ENCODE measurements around the gene SPATA13.

SPATA13 gene

DNA sequence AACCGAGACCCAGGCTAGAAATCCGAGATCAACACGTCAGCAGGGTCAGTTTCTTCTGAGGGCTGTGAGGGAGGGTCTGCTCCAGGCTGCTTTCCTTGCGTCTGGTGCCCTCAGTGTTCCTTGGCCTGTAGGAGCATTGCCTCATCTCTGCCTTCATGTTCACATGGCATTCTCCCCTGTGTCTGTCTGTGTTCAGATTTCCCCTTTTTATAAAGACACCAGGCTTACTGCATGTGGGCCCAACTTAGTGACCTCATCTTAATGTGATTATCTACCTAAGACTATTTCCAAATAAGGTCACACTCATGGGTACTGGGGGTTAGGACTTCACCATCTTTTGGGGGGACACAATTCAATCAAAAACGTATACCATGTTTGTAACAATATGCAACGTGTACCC, 91.6 kb downstream of the SPATA13 start:
- no peak for DNase-seq (ENCODE audit: low read depth)

DNA sequence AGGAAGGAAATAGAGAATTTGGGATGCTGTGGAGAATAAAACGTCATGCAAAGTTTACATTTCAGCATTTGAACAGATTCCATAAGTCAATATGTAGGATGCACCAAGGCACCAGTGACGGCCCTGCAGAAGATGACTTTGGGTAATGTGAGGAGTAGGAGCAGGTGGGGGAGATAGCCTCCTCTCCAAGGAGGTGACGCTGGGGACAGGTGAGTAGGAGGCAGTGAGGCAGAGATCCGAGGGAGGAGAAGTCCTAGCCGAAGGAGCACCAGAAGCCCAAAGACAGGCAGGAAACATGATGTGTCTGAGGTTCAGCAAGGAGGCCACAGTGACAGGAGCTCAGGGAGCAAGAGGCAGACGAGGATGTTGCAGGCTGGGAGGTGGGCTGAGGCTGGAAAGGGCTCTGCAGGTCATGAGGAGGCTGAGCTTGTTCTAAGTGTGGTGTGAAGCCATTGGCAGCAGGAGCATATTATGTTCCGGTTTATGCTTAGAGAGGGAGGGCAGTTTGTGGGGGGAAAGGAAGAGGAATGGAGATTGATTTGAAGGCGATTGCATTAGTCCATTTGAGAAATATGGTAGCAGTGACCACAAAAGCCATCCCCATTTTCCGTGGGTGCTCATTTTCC, 93.1 kb downstream of the SPATA13 start:
- no peak for DNase-seq (ENCODE audit: low read depth)

DNA sequence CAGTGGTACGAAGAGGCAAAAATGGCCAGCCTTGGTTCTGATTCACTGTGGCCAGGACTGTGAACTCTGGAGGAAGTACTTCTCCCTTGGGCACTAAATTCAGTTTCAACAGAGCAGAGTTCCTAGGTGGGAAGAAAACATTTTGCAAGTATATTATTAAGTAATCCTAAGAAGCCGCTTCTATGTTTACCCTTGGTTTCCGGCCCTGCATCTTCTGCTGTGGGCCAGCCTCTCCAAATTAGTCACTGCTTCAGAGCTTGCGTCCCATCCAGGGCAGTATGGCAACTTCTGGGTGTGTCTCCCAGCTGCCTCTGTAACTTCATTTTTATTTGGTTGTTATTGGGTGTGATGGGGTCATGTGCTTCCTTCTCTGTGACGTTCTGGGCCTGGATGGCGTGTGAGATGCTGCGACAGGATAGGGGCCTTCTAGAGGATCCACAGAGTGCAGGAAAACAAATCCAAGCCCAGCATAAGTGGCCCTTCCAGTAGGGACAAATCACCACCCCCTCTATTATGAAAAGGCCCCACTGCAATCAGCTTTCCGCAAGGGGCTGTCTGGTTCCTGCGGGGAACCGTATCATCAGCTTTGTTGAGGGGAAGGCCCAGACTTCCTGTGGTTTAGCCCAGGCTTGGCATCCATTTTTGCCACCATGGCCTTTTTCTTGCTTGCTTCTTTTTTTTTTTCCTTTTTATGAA, 93.8 kb downstream of the SPATA13 start:
- DNase-seq (ENCODE audit: low read depth): no peak

DNA sequence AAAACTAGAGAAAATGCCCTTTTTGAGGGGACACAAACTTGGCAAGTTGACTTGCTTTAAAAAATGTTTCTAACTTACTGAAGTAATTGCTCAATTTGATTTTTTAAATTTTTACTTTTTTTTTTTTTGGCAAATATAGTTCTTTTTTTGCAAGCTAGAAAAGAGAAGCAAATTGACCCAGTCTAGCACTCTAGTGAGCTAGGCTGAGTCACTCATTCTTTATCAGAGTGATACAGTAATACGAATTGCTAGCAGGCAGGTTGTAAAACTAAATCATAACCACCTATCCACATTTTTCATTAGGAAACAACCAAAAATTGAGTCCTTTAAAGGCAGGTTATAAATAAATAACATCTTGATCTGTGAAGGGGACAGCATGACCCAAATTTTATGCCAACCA, 97.0 kb downstream of the SPATA13 start:
- no peak for DNase-seq (ENCODE audit: low read depth)

DNA sequence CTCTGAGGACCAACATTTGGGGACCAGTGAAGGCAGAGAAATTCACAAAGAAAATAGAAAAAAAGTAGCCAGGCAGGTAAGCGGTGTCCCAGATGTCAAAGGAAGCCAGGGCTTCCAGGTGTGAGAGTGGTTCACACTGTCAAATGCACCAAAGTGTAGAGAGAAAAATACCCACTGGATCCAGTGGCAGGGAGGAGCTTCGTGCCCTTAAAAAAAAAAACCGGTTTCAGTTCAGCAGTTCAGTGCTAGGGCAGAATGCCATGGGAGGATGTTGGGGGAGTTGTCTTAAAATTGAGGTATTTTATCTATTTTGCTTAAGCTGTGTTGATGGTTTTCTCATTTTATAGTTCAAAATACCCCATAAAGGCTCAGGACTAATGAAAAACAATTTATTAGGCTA, 101.0 kb downstream of the SPATA13 start:
- no peak for DNase-seq (ENCODE audit: low read depth)

DNA sequence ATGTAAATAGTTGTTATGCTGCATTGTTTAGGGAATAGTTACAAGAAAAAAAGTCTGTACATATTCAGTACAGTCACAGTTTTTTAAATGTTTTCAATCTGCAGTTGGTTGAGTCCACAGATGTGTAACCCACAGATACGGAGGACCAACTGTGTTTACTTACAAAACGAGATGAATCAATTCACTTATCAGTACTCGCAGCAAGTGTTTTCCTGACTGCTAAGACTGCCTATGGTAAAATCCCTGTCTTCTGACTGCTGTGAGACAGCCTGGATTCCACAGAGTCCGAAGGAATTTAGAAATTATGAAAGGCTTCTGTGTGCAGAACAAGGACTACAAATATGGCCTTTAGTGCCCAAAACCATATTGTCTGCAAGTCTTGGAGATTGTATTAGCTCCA, 103.1 kb downstream of the SPATA13 start:
- DNase-seq (ENCODE audit: low read depth): no peak

DNA sequence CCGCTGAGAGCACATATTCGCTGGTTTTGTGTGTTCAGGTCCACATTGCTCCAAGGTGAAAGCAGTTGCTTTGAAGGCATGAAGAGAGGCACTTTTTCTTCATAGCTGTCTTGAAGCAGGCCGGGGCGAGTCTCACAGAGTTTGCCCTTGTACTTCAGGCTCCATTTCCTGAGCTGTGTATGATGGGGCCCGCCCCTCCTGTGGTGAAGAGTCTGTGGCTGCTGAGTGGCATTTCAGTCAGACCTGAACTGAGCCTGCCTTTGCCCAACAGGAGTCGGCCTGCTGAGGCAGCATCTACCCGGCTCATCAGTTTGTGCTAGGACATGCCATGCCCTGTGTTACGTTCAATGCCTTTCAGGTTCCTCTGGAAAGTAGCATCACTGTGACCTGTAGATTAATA, 104.5 kb downstream of the SPATA13 start:
- no peak for DNase-seq (ENCODE audit: low read depth)

DNA sequence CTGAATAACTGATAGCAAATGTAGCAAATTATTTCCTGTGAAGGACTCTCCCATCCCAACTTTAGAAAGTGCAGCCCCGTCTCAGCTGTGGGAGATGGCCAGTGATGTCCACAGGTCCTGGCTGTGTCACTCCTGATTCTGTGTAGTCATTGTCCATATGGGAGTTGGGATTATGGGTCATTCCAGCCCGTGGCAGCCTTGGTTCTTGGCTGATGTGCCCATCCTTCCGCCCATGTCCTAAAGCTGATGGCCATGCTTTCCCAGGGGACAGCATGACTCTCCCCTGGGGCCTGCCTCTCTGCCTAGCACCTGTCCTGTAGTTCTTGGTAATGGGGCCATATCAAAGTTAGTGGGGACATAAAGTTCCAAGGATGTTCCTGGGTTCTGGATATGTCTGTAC, 104.9 kb downstream of the SPATA13 start:
- DNase-seq (ENCODE audit: low read depth): no peak

DNA sequence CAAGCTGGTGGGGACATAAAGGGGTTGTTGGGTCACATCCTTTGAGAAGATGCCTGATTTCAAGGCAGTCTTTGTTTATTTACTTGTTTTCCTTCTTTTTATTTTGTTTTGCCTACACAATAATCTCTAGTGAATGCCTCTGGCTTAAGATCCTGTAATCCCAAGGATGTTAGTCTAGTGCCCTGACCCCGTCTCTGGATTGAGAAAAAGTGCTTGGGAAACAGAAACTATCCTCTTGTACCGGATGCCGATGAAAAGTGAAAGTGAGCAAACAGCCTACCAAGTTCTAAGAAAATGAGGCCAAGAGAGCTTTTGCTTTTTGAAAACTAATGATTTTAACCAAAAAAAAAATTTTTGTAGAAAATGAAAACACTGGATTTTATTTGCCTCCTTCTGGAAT, 106.8 kb downstream of the SPATA13 start:
- DNase-seq (ENCODE audit: low read depth): no peak

DNA sequence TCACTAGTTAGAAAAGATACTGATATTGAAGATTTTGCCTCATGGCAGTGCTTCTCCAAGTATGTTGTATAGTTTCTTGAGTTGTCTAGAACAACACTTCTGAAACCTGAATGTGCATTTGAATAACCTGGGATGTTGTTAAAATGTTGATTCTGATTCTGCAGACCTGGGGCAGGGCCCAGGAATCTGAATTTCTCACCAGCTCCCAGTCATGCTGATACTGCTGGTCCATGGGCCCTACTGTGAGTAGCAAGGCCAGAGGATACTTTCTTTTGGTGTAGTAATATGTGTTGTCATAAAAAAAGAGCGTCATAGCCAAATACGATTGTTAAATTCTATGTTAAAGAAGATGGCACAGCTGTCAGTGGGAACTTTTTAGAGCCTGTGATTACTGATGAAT, 107.3 kb downstream of the SPATA13 start:
- no peak for DNase-seq (ENCODE audit: low read depth)

DNA sequence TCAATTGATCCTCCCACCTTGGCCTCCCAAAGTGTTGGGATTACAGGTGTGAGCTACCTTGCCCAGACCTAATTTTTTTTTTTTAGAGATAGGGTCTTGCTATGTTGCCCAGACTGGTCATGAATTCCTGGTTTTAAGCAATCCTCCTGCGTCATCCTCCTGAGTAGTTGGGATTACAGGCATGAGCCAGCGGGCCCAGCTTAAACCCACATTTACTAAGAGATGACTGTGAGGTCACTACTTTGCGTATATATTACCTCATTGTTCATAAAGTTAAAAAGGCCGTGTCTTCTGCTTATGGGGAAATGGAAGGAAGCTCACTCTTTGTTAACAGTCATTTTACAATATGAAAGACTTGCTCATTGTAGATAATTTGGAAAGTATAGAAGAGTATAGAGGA, 109.3 kb downstream of the SPATA13 start:
- DNase-seq (ENCODE audit: low read depth): no peak

DNA sequence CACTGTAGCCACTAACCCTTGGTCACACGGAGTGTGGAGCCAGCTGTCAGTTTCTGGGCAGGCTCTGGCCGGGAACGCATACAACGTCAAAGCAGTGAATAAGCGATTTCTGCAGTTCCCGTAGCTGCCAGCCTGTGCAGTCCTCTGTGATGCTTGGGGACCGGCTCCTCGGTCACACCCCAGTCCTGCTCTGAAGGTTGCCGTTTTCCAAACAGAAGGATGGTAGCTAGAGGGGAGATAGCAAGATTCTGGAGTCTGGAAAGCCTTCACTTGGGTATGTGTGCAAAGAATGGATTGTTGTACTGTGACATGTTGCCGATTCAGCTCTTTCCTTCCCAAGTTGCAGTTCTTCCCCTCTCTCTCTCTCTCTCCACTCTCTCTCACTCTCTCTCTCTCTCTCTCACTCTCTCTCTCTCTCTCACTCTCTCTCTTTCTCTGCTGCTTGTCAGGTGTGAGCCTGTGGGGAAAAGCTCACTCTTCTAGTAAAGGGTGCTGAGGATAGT, 110.2 kb downstream of the SPATA13 start:
- DNase-seq (ENCODE audit: low read depth): no peak

DNA sequence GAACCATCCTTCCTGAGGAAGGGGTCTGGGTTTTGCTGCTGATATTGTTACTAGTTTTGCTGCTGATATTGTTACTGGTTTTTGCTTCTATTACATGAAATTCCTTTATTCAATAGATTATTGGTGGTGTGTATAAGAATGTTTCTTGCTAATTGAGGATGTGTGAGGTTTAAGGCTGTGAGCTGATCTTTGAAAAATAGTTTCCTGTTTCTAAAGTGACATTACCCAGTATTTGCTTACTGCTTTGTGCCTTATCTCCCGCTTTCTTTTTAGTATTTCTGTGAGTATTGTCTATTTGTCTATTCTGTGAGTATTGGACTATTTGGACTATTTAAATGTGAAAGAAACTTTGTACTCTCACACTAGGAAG, 110.7 kb downstream of the SPATA13 start:
- DNase-seq (ENCODE audit: low read depth): no peak

DNA sequence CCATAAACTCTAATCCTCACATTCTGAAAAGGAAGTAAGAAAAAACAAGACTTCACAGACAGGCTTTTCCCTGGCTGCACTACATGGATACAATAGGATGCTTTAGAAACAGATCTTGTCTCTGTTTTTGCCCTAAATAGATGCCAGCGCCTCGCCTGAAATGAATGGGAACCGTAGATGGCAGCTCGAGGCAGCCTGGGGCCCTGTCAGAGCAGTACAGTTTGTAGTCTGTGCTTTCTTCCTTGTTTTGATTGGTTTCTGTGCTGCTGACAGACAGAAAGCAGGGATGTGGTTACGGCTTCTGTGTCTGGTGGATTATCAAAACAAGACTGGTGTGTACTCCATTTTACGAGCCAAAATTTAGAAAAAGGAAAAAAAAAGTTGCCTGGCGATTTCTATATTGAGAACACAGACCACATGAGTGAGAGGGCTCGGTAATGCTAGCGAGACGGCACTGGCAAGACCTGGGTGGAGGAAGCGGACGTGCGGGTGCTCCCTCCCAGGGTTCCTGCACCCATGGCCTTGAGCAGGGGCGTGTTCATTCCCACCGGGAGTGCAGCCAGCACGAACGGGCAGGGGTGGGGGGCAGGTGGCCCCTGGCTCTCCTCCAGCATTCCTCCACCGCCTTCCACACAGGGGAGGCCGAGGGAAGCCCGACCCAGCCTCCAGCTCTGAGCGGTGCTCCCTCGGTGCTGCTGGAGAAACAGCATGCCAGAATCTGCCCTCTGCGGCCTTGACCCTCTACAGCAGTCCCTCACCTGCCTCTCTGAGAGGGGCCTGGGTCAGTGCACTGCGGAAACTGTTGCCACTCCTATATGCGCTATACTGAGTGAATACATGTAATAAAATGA, 111.3 kb downstream of the SPATA13 start:
- no peak for DNase-seq (ENCODE audit: low read depth)

DNA sequence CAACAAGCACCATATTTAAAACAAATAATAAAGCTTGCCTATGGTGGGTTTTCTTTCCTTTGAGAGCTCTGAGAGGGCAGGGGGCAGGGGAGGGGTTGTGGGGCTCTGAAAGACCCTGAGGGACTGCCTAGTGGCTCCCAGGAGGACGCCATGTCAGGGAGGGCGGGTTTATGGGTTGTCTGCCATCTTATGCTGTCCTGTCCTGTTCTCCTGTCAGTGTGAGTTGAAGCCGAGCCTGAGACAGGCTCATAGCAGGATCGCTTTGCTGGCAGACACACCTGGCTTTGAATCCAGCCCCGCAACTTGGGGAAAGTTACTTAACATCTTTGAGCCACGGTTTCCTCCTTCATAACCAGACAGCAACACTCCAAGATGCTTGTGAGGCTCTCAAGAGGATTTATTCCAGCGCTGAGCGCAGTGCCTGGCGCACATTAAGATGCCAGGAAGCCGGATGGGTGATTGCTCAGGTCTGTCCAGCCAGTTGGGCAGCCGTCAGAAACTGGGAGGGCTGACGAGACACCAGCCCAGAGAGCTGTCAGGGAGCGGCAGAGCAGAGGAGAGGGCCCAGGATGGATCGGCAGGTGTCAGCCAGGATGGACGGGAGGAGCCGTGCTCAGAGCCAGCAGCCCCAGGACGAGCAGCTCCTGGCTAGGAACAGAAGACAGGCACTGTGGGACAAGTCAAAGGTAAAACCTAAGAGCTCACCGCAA, 112.1 kb downstream of the SPATA13 start:
- DNase-seq (ENCODE audit: low read depth): no peak

DNA sequence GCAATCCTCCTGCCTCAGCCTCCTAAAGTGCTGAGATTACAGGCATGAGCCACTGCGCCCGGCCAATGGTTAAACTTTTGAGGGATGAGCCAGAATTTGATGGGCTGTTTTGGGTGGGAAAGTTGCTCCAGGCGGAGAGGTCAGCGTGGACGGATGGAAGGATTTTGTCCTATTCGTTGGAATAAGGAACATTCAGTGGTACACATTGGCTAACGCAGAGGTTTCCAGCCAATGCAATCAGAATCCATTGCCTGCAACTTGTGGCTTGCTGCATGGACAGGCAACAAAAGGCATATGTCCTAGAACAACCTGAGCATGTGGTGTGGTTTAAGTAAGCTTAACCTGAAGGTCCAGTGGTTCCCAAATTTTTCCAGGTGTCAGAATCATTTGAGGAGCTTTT, 113.4 kb downstream of the SPATA13 start:
- no peak for DNase-seq (ENCODE audit: low read depth)

DNA sequence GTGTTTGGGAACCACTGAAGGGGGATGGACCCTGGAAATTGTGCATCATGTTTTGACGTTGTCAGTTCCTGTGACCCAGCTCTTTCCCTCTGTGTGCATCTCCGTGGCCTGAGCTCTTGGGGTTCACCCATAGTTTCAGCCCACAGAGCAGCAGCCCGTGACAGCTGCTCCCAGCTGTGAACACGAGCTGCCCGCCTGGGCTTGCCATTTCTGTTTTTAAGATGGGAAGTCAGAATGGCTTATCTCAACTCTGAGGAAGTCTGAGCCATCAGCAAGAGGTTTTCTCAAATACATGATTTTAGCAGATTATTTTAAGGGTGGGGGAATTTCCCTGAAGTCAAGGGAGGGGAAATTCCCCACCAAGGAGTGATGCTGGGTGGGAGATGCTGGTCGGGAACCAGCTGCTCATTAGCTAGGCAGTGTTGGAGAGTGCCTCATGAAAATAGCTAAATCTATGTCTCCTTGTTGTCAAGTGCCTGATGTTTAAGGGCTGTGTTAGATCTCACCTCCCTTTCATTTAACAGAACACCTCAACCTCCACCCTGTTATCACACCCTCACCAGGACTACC, 114.0 kb downstream of the SPATA13 start:
- DNase-seq (ENCODE audit: low read depth): no peak

DNA sequence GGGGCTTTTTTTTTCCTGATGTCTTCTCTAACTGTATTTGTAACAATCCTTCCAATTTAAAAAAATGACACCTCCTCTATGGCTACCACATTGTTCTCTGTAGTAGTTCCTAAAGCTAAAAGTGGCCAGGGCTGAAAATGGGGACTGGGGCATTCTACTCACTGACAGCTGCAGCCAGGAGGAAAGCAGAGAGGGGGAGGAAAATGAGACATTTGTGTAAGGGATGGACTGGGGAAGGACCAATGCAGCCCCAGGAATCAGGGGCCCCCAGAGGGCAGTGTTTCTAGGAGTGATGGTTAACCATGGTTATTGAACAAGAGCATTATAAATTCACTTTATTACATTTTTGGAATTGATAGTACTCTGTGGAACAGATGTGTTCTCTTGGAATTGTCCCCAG, 114.5 kb downstream of the SPATA13 start:
- no peak for DNase-seq (ENCODE audit: low read depth)

DNA sequence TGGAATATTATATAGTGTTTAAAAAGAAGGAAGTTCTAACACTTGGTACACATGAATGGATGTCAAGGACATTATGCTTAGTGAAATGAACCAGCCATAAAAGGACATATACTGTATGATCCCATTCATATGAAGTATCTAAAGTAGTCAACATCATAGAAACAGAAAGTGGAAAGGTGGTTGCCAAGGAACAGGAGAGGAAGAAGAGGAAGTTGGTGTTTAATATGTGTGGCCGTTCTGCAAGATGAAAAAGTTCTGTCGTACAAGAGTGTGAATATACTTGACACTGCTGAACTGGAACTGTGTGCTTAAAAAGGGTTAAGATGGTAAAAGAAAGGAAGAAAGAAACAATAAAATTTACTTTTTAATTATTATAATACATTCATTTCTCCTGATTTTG, 115.8 kb downstream of the SPATA13 start:
- no peak for DNase-seq (ENCODE audit: low read depth)

DNA sequence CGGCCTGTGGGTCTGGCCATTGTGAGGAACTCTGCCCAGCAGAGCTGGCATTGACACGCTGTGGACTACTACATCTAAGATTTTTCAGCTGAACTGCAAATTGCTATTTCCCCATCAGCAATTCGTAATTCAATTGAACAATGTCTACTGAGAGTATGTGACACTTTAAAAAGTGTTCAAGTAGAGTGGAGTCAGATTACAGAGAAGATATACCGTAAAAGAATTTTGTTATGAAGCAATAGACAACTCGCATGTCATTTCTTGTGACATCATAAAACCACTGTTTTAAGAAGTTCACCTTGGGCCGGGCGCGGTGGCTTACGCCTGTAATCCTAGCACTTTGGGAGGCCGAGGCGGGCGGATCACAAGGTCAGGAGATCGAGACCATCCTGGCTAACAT, 116.3 kb downstream of the SPATA13 start:
- no peak for DNase-seq (ENCODE audit: low read depth)

DNA sequence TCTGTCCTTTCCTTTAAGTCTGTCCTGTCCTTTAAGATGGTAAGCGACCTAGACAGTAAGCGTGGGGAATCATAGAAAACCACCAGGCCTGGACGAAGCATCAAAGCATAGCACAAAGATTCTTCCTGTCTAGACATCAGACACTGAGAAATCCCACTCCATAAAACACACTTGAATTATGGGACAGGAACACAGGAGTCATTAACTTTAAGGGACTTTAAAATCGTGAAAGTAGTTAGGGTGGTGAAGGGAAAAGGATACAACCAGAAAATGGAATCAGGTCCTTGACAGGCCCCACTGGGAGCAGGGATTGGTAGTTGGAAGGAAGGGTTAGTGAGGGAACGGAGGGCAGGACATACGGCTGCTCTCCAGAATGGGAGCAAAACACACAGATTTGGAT, 117.2 kb downstream of the SPATA13 start:
- DNase-seq (ENCODE audit: low read depth): no peak

Measured in CMK (cell line).